Nephron (organoid): Measurements from ENCODE around the gene CRIP3.
A peak's percentile ranks its signal among the peaks of the same experiment; 100 is the strongest.

ENCODE experiments used
- H3K27ac Mint-ChIP-seq, 3 experiments: 2 replicates each; pipeline ENCODE4 v1.8.0; 2020; ENCODE audit warnings: mixed read lengths in 3 of 3, mild to moderate bottlenecking in 2 of 3, moderate library complexity in 1 of 3
- H3K27me3 Mint-ChIP-seq: 2 replicates; pipeline ENCODE4 v1.8.0; 2021; ENCODE audit warnings: low read depth, mild to moderate bottlenecking, moderate library complexity, mixed read lengths
- H3K36me3 Mint-ChIP-seq: 2 replicates; pipeline ENCODE4 v1.8.0; 2020; ENCODE audit warnings: low read depth, mixed read lengths
- H3K4me1 Mint-ChIP-seq: 2 replicates; pipeline ENCODE4 v1.8.0; 2020; ENCODE audit warnings: mixed read lengths
- H3K4me3 Mint-ChIP-seq, 3 experiments: 2 replicates each; pipeline ENCODE4 v1.8.0; 2020; ENCODE audit warnings: mild to moderate bottlenecking in 3 of 3, mixed read lengths in 3 of 3, moderate library complexity in 2 of 3
- H3K9me3 Mint-ChIP-seq: 2 replicates; pipeline ENCODE4 v1.8.0; 2020; ENCODE audit warnings: mixed read lengths
- CTCF ChIP-seq, 3 experiments: fragments of 200-600 bp; sonication (generic); IDR thresholded peaks; one replicate each; pipeline ENCODE4 v1.5.0; 2021; ENCODE audit warnings: antibody characterized with exemption in 3 of 3; ENCODE audit not compliant: unreplicated experiment in 3 of 3

Gene CRIP3

GRCh38 chr6:43287717-43288679 is 20.6 kb downstream of the CRIP3 start:
- H3K4me1 Mint-ChIP-seq, result no peaks in the 10 kb centered on the region
- peak overlapping the region in 1 of 3 experiments; percentile 58 for H3K27ac Mint-ChIP-seq
- H3K9me3 Mint-ChIP-seq, result no peaks in the 10 kb centered on the region
- H3K27me3 Mint-ChIP-seq, result peaks cover 19% of the 10 kb centered on the region
- no peak overlapping the region for H3K4me3 Mint-ChIP-seq
- no peak for TF ChIP-seq CTCF (IDR thresholded peaks at IDR 0.05; ENCODE audit: unreplicated experiment in 3 of 3)
- H3K36me3 Mint-ChIP-seq, result no peaks in the 10 kb centered on the region

GRCh38 chr6:43286980-43287716 is 21.5 kb downstream of the CRIP3 start:
- Mint-ChIP-seq H3K27ac (no peak overlapping the region), H3K9me3 (no peaks in the 10 kb centered on the region), H3K4me1 (no peaks in the 10 kb centered on the region), H3K27me3 (peaks cover 21% of the 10 kb centered on the region), H3K36me3 (no peaks in the 10 kb centered on the region), H3K4me3 (peak overlapping the region in 1 of 3 experiments; percentile 49)
- TF ChIP-seq CTCF (IDR thresholded peaks at IDR 0.05; ENCODE audit: unreplicated experiment in 3 of 3), result peak; percentile 24 to 44 (median 33)

GRCh38 chr6:43286456-43286979 is 22.1 kb downstream of the CRIP3 start:
- peaks cover 1% of the 10 kb centered on the region for H3K4me1 Mint-ChIP-seq
- no peaks in the 10 kb centered on the region for H3K9me3 Mint-ChIP-seq
- H3K36me3 Mint-ChIP-seq, result no peaks in the 10 kb centered on the region
- H3K27me3 Mint-ChIP-seq, result peaks cover 26% of the 10 kb centered on the region
- no peak for TF ChIP-seq CTCF (IDR thresholded peaks at IDR 0.05; ENCODE audit: unreplicated experiment in 3 of 3)
- H3K27ac Mint-ChIP-seq, result no peak overlapping the region
- H3K4me3 Mint-ChIP-seq, result no peak overlapping the region

- no peak overlapping the region for H3K27ac Mint-ChIP-seq
- H3K9me3 Mint-ChIP-seq, result no peaks in the 10 kb centered on the region
- peak overlapping the region; percentile 51 to 62 (median 55) for H3K4me3 Mint-ChIP-seq
- H3K36me3 Mint-ChIP-seq, result no peaks in the 10 kb centered on the region
- H3K4me1 Mint-ChIP-seq, result peaks cover 4% of the 10 kb centered on the region
- peaks cover 31% of the 10 kb centered on the region for H3K27me3 Mint-ChIP-seq
- no peak for TF ChIP-seq CTCF (IDR thresholded peaks at IDR 0.05; ENCODE audit: unreplicated experiment in 3 of 3)
These were observed 22.8 kb downstream of the CRIP3 start for GRCh38 chr6:43285832-43286231.

- Mint-ChIP-seq H3K27me3 (peaks cover 29% of the 10 kb centered on the region), H3K36me3 (no peaks in the 10 kb centered on the region), H3K4me1 (peaks cover 4% of the 10 kb centered on the region), H3K9me3 (no peaks in the 10 kb centered on the region), H3K27ac (no peak overlapping the region), H3K4me3 (peak overlapping the region; percentile 51 to 62 (median 55))
- no peak for TF ChIP-seq CTCF (IDR thresholded peaks at IDR 0.05; ENCODE audit: unreplicated experiment in 3 of 3)
These were observed 23.4 kb downstream of the CRIP3 start for GRCh38 chr6:43284991-43285781.
